GM13976 (cell line): ENCODE measurements around the gene SLIT3.

ENCODE experiments used
- DNase-seq: peaks from one replicate; pipeline ENCODE4 v3.0.0; 2012; ENCODE audit warnings: low spot score
- CTCF ChIP-seq: IDR thresholded peaks from 2 replicates; pipeline ENCODE4 v1.5.1; 2012; ENCODE audit warnings: borderline replicate concordance, mild to moderate bottlenecking; ENCODE audit not compliant: insufficient read depth; ENCODE audit errors: extremely low read depth, missing control alignments, control extremely low read depth
- in situ Hi-C: fragments of 300-500 bp; cut with MboI; formaldehyde crosslinking; loops from one replicate; pipeline ENCODE4 v1.12.0; 2022; ENCODE audit warnings: low sequenced_read_pairs, mixed read lengths, inconsistent platforms; ENCODE audit not compliant: unreplicated experiment

SLIT3 gene

GRCh38 chr5:169176709-169177694, 123.9 kb downstream of the SLIT3 start:
- TF ChIP-seq CTCF = no peak
- in situ Hi-C loops = no loop called here
- DNase-seq = no peak

- no peak for TF ChIP-seq CTCF
- in situ Hi-C loops = no loop called here
- no peak for DNase-seq
Measured at GRCh38 chr5:169175733-169176132, 125.2 kb downstream of the SLIT3 start.

DNA sequence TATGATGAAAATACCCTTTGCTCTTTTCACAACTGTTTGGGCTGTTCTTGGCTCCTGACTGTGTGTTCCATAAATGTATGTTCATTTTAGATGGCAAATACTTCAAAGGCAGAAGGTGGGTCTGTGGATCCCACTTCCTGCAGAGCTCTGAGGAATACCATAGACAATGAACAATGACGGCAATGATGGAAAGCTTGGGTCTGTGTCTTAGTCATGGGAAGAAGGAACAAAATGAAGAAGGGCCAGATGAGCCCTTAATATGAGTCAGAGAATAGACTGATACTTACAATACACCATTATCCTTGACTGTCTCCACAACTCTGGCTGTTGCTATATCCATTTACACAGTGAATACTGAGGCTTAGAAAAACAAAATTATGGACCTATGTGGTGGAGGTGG, 126.0 kb downstream of the SLIT3 start:
- TF ChIP-seq CTCF = no peak
- in situ Hi-C loops = no loop called here
- DNase-seq = no peak

- DNase-seq = no peak
- in situ Hi-C loops = no loop called here
- TF ChIP-seq CTCF = no peak
Measured at GRCh38 chr5:169173372-169173771, 127.6 kb downstream of the SLIT3 start.

DNA sequence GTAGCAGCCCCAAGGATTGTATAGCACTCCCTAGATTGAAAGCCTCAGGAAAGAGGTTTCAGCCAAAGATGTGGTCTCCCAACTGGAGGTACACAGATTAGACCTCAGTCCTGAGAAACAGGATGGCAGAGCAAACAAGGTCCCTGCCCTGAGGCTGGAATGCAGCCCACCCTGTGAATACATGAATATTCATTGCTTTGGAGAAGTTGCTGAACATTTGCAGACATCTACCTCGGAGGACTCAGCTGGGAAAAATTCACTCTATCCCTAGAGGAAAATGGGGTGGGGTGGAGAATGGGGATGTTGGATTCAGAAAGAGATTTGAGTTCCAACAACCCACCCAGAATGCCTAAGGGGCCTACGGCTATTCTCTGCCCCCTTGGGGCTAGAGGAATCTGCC, 129.4 kb downstream of the SLIT3 start:
- no peak for DNase-seq
- in situ Hi-C loops = no loop called here
- TF ChIP-seq CTCF = no peak

DNA sequence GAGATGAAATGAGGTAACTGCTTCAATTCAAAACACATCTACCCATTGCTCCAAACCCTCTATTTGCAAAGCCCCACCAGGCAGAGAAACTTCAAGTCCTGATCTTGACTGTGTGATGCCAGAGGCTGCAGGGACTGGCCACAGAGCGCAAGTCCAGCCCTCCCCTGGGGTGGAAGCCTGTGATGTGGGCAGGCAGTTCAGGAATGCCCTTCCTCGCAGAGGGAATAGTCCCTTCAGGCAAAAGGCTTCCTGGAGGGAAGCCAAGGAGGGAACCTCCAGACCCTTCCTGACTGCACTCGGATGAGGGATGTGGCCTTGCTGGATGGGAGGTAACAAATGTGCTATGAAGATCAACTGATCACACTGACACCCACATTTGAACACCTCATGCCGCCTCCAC, 131.2 kb downstream of the SLIT3 start:
- TF ChIP-seq CTCF = no peak
- in situ Hi-C loops = no loop called here
- no peak for DNase-seq

DNA sequence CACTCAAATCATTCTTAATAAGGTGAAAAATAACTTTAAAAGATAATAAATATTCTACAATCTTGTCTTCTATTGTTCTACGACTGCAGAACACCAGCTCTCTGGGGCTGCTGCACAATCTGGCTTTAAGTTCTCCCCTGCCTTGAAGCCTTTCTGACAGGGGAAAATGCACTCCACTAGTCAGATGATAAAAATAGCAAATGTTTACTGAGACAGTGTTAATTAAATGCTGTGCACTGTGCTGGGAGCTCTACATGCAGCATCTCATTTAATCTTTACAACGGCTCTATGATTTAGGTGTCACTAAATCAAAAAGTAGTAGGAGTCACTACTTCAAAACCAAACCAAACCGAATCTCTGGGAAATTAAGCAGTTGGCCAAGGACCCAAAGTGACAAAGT, 132.7 kb downstream of the SLIT3 start:
- in situ Hi-C loops = no loop called here
- TF ChIP-seq CTCF = no peak
- DNase-seq = no peak
